ENCODE data around the gene PPFIA1. TPM values are rescaled to one million over a fixed set of nuclear protein-coding genes. Genes with fewer than 3 reads are reported as not detected.

The PPFIA1 gene
- total and polyA plus RNA-seq, 2 experiments from 2014 or later: 36.0 to 39.6 TPM

DNA sequence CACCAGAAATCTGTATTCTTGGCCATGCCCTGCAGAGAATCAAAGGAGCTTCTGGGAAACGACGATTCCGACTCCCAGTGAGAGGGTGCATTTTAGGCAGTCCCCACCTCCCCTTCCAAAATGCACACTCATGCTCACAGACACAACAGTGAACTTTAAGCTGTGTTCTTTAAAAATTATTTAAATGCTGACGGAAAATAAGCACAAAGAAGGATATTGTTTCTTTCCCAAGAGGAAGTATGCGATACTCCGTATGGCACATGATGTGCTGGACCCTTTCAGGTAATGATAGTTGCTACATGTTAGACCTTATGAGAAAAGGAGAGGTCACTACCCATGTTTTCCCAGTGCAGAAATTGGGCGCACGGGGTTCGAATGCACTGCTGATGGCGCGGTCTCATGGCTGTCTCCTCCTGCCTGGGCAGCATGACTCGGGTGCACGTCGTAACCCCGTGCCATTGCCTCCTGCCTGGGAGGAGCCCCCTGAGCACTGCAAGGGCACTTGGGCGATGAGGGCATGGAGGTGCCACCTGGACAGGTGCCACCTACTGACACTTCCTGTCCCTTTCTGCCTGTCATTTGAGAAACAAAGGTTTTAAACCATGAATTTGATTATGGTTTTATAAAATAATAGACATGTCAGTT lies 64.0 kb downstream of the PPFIA1 start:
- H3K9me3 ChIP-seq (ENCODE audit: low read depth): no peaks in the 10 kb centered on the region
- no peaks in the 10 kb centered on the region for H3K27me3 ChIP-seq
- H2AFZ ChIP-seq: no peak overlapping the region
- no peaks in the 10 kb centered on the region for H3K79me2 ChIP-seq
- no peak for DNase-seq (ENCODE audit: low spot score)
- H3K4me3 ChIP-seq: no peak overlapping the region
- H3K4me1 ChIP-seq (ENCODE audit: insufficient read depth): no peaks in the 10 kb centered on the region
- no peaks in the 10 kb centered on the region for H3K36me3 ChIP-seq (replicated peaks; ENCODE audit: insufficient read depth, low read depth)
- 97% methylated on average over 16 of the region's 16 CpGs for WGBS (ENCODE audit: low lambda C conversion rate, missing lambda C conversion rate)
- no peaks in the 10 kb centered on the region for H4K20me1 ChIP-seq (ENCODE audit: insufficient read depth, poor library complexity, severe bottlenecking)
- no peak overlapping the region for H3K4me2 ChIP-seq
- H3K9me2 ChIP-seq (replicated peaks; ENCODE audit: insufficient read depth): no peaks in the 10 kb centered on the region
- no peak overlapping the region for H3K27ac ChIP-seq
- TF ChIP-seq EZH2phosphoT487 (IDR thresholded peaks at IDR 0.05; ENCODE audit: low read depth, severe bottlenecking, unreplicated experiment) (no peak), EZH2 (IDR thresholded peaks at IDR 0.05; ENCODE audit: borderline replicate concordance) (no peak)
- TF ChIP-seq, protein P1, sequence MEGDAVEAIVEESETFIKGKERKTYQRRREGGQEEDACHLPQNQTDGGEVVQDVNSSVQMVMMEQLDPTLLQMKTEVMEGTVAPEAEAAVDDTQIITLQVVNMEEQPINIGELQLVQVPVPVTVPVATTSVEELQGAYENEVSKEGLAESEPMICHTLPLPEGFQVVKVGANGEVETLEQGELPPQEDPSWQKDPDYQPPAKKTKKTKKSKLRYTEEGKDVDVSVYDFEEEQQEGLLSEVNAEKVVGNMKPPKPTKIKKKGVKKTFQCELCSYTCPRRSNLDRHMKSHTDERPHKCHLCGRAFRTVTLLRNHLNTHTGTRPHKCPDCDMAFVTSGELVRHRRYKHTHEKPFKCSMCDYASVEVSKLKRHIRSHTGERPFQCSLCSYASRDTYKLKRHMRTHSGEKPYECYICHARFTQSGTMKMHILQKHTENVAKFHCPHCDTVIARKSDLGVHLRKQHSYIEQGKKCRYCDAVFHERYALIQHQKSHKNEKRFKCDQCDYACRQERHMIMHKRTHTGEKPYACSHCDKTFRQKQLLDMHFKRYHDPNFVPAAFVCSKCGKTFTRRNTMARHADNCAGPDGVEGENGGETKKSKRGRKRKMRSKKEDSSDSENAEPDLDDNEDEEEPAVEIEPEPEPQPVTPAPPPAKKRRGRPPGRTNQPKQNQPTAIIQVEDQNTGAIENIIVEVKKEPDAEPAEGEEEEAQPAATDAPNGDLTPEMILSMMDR (IDR thresholded peaks at IDR 0.05; ENCODE audit: poor library complexity): no peak

DNA sequence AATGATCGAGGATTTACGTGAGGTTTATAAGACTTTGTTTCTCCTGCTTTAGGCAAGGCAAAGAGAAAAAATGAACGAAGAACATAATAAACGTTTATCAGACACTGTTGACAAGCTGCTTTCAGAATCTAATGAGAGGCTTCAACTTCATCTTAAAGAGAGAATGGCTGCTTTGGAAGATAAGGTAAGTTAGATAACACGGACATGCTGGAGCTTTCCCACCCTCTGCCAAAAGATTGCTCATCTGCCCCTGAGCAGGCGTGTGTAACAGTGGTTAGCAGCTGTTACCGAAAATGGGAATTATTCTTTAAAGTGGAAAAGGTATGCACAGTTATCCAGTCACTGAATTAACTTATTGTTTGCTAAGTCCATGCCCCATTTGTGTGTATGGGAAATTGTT lies 65.0 kb downstream of the PPFIA1 start:
- Histone ChIP-seq H3K27me3 (no peaks in the 10 kb centered on the region), H3K4me1 (ENCODE audit: insufficient read depth) (no peaks in the 10 kb centered on the region), H2AFZ (no peak overlapping the region), H3K9me2 (replicated peaks; ENCODE audit: insufficient read depth) (no peaks in the 10 kb centered on the region), H3K79me2 (no peaks in the 10 kb centered on the region), H3K4me2 (no peak overlapping the region), H3K36me3 (replicated peaks; ENCODE audit: insufficient read depth, low read depth) (no peaks in the 10 kb centered on the region), H3K27ac (no peak overlapping the region), H3K4me3 (no peak overlapping the region), H4K20me1 (ENCODE audit: insufficient read depth, poor library complexity, severe bottlenecking) (no peaks in the 10 kb centered on the region), H3K9me3 (ENCODE audit: low read depth) (no peaks in the 10 kb centered on the region)
- 65% methylated on average over 7 of the region's 7 CpGs for WGBS (ENCODE audit: low lambda C conversion rate, missing lambda C conversion rate)
- DNase-seq (ENCODE audit: low spot score): no peak
- TF ChIP-seq EZH2 (IDR thresholded peaks at IDR 0.05; ENCODE audit: borderline replicate concordance): no peak

DNA sequence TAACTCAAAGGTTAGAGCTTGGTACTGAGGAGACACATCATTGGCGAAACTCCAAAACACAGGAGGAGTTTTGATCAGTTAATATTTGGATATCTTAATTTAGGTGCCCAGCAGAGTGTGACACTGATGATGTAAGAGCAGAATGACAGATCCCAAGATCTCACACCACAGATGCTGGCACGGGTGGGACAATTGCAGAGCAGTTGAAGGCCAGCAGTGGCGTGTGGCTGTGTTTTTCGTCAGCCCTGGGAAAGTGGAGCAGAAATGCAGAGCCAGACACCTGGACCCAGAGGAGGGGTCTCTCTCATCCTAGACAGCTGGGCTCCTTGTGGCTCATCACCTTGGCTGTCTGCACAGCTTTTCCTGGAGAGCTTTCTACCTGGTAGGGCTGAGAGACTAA lies 68.1 kb downstream of the PPFIA1 start:
- no peak for TF ChIP-seq EZH2 (IDR thresholded peaks at IDR 0.05; ENCODE audit: borderline replicate concordance)
- TF ChIP-seq, protein P1 (IDR thresholded peaks at IDR 0.05; ENCODE audit: poor library complexity): no peak
- TF ChIP-seq EZH2phosphoT487 (IDR thresholded peaks at IDR 0.05; ENCODE audit: low read depth, severe bottlenecking, unreplicated experiment): no peak
- 96% methylated on average over 4 of the region's 4 CpGs for WGBS (ENCODE audit: low lambda C conversion rate, missing lambda C conversion rate)

DNA sequence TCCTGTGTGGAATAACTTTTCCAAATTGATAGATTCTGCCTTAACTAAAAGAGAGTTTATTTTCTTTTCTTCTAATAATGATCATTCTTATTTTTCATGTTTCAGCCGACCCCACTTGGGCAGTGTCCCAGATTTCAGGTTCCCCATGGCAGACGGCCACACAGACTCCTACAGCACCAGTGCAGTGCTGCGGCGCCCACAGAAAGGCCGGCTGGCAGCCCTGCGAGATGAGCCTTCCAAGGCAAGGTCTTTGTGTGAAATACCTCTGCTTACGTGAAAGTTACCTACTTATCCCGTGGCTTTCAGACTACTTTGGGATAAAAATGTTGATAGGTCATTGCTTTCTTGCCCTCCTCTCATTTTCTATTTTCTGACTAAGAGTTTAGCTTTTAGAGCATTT lies 68.6 kb downstream of the PPFIA1 start:
- no peak overlapping the region for H3K4me3 ChIP-seq
- no peak overlapping the region for H2AFZ ChIP-seq
- H3K9me3 ChIP-seq (ENCODE audit: low read depth): no peaks in the 10 kb centered on the region
- H4K20me1 ChIP-seq (ENCODE audit: insufficient read depth, poor library complexity, severe bottlenecking): no peaks in the 10 kb centered on the region
- TF ChIP-seq EZH2phosphoT487 (IDR thresholded peaks at IDR 0.05; ENCODE audit: low read depth, severe bottlenecking, unreplicated experiment) (no peak), EZH2 (IDR thresholded peaks at IDR 0.05; ENCODE audit: borderline replicate concordance) (no peak)
- TF ChIP-seq, protein P1 (IDR thresholded peaks at IDR 0.05; ENCODE audit: poor library complexity): no peak
- 95% methylated on average over 8 of the region's 8 CpGs for WGBS (ENCODE audit: low lambda C conversion rate, missing lambda C conversion rate)
- H3K4me1 ChIP-seq (ENCODE audit: insufficient read depth): no peaks in the 10 kb centered on the region
- H3K9me2 ChIP-seq (replicated peaks; ENCODE audit: insufficient read depth): no peaks in the 10 kb centered on the region
- no peak overlapping the region for H3K27ac ChIP-seq
- no peaks in the 10 kb centered on the region for H3K27me3 ChIP-seq
- no peak overlapping the region for H3K4me2 ChIP-seq
- no peaks in the 10 kb centered on the region for H3K79me2 ChIP-seq
- DNase-seq (ENCODE audit: low spot score): no peak
- H3K36me3 ChIP-seq (replicated peaks; ENCODE audit: insufficient read depth, low read depth): no peaks in the 10 kb centered on the region

More for the DNA sequence above, 68.1 kb downstream of the PPFIA1 start:
- H3K4me2 ChIP-seq: no peak overlapping the region
- H3K9me3 ChIP-seq (ENCODE audit: low read depth): no peaks in the 10 kb centered on the region
- DNase-seq (ENCODE audit: low spot score): no peak
- no peak overlapping the region for H2AFZ ChIP-seq
- H3K4me1 ChIP-seq (ENCODE audit: insufficient read depth): no peaks in the 10 kb centered on the region
- H3K27me3 ChIP-seq: no peaks in the 10 kb centered on the region
- H4K20me1 ChIP-seq (ENCODE audit: insufficient read depth, poor library complexity, severe bottlenecking): no peaks in the 10 kb centered on the region
- no peak overlapping the region for H3K4me3 ChIP-seq
- no peaks in the 10 kb centered on the region for H3K9me2 ChIP-seq (replicated peaks; ENCODE audit: insufficient read depth)
- H3K27ac ChIP-seq: no peak overlapping the region
- H3K79me2 ChIP-seq: no peaks in the 10 kb centered on the region
- no peaks in the 10 kb centered on the region for H3K36me3 ChIP-seq (replicated peaks; ENCODE audit: insufficient read depth, low read depth)

Measured in hepatocyte (in vitro differentiated cells).